HCT116 (cell line): ENCODE data around the gene CARD9. TPM values are rescaled to one million over a fixed set of nuclear protein-coding genes. Genes with fewer than 3 reads are reported as not detected.

Experiments used
- ATAC-seq: fragments of 200-7000 bp; cut with Tn5 transposase; 2 replicates; pipeline ENCODE4 v1.9.1; 2020; ENCODE audit warnings: mild to moderate bottlenecking, moderate library complexity
- BruUV-seq: library from RNA; stranded (reverse); fragments of 400-500 nt; replicated peaks from 2 replicates; lab custom pipeline; 2021; lab: Mats Ljungman, UMichigan
- CTCF ChIA-PET: fragments of 300-600 bp; sonication (Branson Sonifier 250); formaldehyde crosslinking; loops from one replicate; lab custom pipeline; 2021; ENCODE audit warnings: antibody characterized with exemption; lab: Charles Lee
- POLR2A ChIA-PET: fragments of 300-600, 350-600 bp; sonication (Branson Sonifier 250); formaldehyde crosslinking; loops from one replicate; lab custom pipeline; 2021; ENCODE audit warnings: antibody characterized with exemption; lab: Charles Lee
- RAD21 ChIA-PET, 2 experiments: fragments of 300-600 bp; sonication (Branson Sonifier 250); formaldehyde crosslinking; loops; one replicate each; lab custom pipeline; 2023; ENCODE audit warnings: low total read pairs in 2 of 2; ENCODE audit not compliant: uncharacterized antibody in 2 of 2, unreplicated experiment in 2 of 2, low non-redundant PET in 1 of 2; lab: Charles Lee
- DNase-seq: peaks from one replicate; pipeline ENCODE4 v3.0.0-alpha.2; 2010; ENCODE audit warnings: low read depth, low spot score
- H2AFZ ChIP-seq: fragments of 200-600 bp; shearing (Covaris generic), sonication (generic); 2 replicates; pipeline ENCODE4 v1.6.1; 2017; ENCODE audit warnings: low read depth, mixed run types, mixed read lengths, antibody characterized with exemption, low read length; ENCODE audit not compliant: poor library complexity, severe bottlenecking
- H3K27ac ChIP-seq: 2 replicates; pipeline ENCODE4 v1.5.1; 2012; ENCODE audit warnings: low read depth, low read length
- H3K27me3 ChIP-seq: fragments of 200-600 bp; sonication (generic); 2 replicates; pipeline ENCODE4 v1.6.1; 2016; ENCODE audit warnings: mixed run types, low read length, mixed read lengths; ENCODE audit not compliant: insufficient read depth
- H3K36me3 ChIP-seq, 2 experiments: fragments of 200-500 bp in 1 of 2; fragments of 200-600 bp in 1 of 2; sonication (Bioruptor generic) in 1 of 2; sonication (generic) in 1 of 2; 2 replicates each; pipeline versions ENCODE4 v1.5.1 to v1.6.1; 2014 to 2016; ENCODE audit warnings: low read length in 2 of 2, inconsistent platforms in 1 of 2, mixed read lengths in 1 of 2, mixed run types in 1 of 2; ENCODE audit not compliant: insufficient read depth in 2 of 2, control insufficient read depth in 1 of 2
- H3K4me1 ChIP-seq, 2 experiments: fragments of 200-600 bp in 1 of 2; sonication (generic) in 1 of 2; 2 replicates each; pipeline versions ENCODE4 v1.5.1 to v1.6.1; 2012 to 2017; ENCODE audit warnings: low read length in 2 of 2, inconsistent platforms in 1 of 2, mild to moderate bottlenecking in 1 of 2, mixed read lengths in 1 of 2, mixed run types in 1 of 2, moderate library complexity in 1 of 2; ENCODE audit not compliant: insufficient read depth in 2 of 2, control insufficient read depth in 1 of 2
- H3K4me2 ChIP-seq: fragments of 200-600 bp; sonication (generic); 2 replicates; pipeline ENCODE4 v1.6.1; 2017; ENCODE audit warnings: mixed run types, low read length, mixed read lengths
- H3K4me3 ChIP-seq, 2 experiments: fragments of 200-600 bp in 1 of 2; sonication (generic) in 1 of 2; replicated peaks in 1 of 2; 2 replicates each; pipeline ENCODE4 v1.5.1; 2011 to 2016; ENCODE audit warnings: low read length in 2 of 2, control low read depth in 1 of 2, low read depth in 1 of 2, mild to moderate bottlenecking in 1 of 2, mixed read lengths in 1 of 2, mixed run types in 1 of 2
- H3K79me2 ChIP-seq: fragments of 200-600 bp; sonication (generic); 2 replicates; pipeline ENCODE4 v1.6.1; 2017; ENCODE audit warnings: mild to moderate bottlenecking, mixed run types, low read length, moderate library complexity, mixed read lengths; ENCODE audit not compliant: insufficient read depth
- H3K9ac ChIP-seq: fragments of 200-600 bp; sonication (generic); 2 replicates; pipeline ENCODE4 v1.6.1; 2016; ENCODE audit warnings: low read length, mixed read lengths
- H3K9me2 ChIP-seq: fragments of 200-600 bp; sonication (generic), shearing (Covaris generic); 2 replicates; pipeline ENCODE4 v1.6.1; 2017; ENCODE audit warnings: mixed run types, mild to moderate bottlenecking, moderate library complexity; ENCODE audit not compliant: insufficient read depth
- H3K9me3 ChIP-seq, 2 experiments: fragments of 200-500 bp in 1 of 2; fragments of 200-600 bp in 1 of 2; sonication (Bioruptor generic) in 1 of 2; sonication (generic) in 1 of 2; 2 replicates each; pipeline ENCODE4 v1.6.1; 2014 to 2017; ENCODE audit warnings: low read length in 2 of 2, mixed read lengths in 2 of 2, inconsistent platforms in 1 of 2, low read depth in 1 of 2, mild to moderate bottlenecking in 1 of 2, mixed run types in 1 of 2, moderate library complexity in 1 of 2; ENCODE audit not compliant: control insufficient read depth in 1 of 2, insufficient read depth in 1 of 2
- H4K20me1 ChIP-seq: fragments of 200-600 bp; sonication (generic), shearing (Covaris generic); 2 replicates; pipeline ENCODE4 v1.6.1; 2017; ENCODE audit warnings: mixed run types, mild to moderate bottlenecking, moderate library complexity; ENCODE audit not compliant: insufficient read depth
- CEBPB ChIP-seq: IDR thresholded peaks from 2 replicates; pipeline ENCODE4 v1.6.1; 2012; ENCODE audit warnings: low read depth
- FOSL1 ChIP-seq: IDR thresholded peaks from 2 replicates; pipeline ENCODE4 v1.6.1; 2012; ENCODE audit warnings: low read depth
- POLR2A ChIP-seq: IDR thresholded peaks from 2 replicates; pipeline ENCODE4 v1.7.0; 2011; ENCODE audit warnings: borderline replicate concordance; ENCODE audit not compliant: insufficient read depth, insufficient read length; ENCODE audit errors: extremely low read depth
- YY1 ChIP-seq: IDR thresholded peaks from 2 replicates; pipeline ENCODE4 v1.6.1; 2011; ENCODE audit warnings: low read length, low read depth, moderate library complexity, mild to moderate bottlenecking; ENCODE audit not compliant: insufficient replicate concordance; ENCODE audit errors: extremely low read depth
- intact Hi-C: fragments of 100-400 bp; cut with micrococcal nuclease; formaldehyde crosslinking; loops from 2 replicates; pipeline ENCODE4 v1.10.0; 2022
- total RNA-seq: library from RNA; stranded (reverse); gene quantifications from one replicate; pipeline ENCODE4 v1.2.1, GENCODE V29; 2021; ENCODE audit not compliant: unreplicated experiment
- TF ChIP-seq, protein P1 (sequence below): IDR thresholded peaks from 2 replicates; pipeline ENCODE4 v1.6.1; 2011; ENCODE audit warnings: mild to moderate bottlenecking, low read length, moderate library complexity; ENCODE audit not compliant: insufficient replicate concordance; ENCODE audit errors: extremely low read depth
- TF ChIP-seq, protein P2 (sequence below), 3 experiments: fragments of 200-600 bp in 1 of 3; sonication (generic) in 1 of 3; IDR thresholded peaks in 2 of 3; conservative IDR thresholded peaks in 1 of 3; 2 replicates each; pipeline ENCODE4 v1.5.1; 2012 to 2017; ENCODE audit warnings: low read depth in 2 of 3, low read length in 2 of 3, antibody characterized with exemption in 1 of 3, borderline replicate concordance in 1 of 3, control low read depth in 1 of 3, mild to moderate bottlenecking in 1 of 3, mixed read lengths in 1 of 3, mixed run types in 1 of 3, moderate library complexity in 1 of 3; ENCODE audit not compliant: insufficient read depth in 1 of 3

CARD9 gene
- total RNA-seq, 1 experiment from 2014 or later: 1.2 TPM

DNA sequence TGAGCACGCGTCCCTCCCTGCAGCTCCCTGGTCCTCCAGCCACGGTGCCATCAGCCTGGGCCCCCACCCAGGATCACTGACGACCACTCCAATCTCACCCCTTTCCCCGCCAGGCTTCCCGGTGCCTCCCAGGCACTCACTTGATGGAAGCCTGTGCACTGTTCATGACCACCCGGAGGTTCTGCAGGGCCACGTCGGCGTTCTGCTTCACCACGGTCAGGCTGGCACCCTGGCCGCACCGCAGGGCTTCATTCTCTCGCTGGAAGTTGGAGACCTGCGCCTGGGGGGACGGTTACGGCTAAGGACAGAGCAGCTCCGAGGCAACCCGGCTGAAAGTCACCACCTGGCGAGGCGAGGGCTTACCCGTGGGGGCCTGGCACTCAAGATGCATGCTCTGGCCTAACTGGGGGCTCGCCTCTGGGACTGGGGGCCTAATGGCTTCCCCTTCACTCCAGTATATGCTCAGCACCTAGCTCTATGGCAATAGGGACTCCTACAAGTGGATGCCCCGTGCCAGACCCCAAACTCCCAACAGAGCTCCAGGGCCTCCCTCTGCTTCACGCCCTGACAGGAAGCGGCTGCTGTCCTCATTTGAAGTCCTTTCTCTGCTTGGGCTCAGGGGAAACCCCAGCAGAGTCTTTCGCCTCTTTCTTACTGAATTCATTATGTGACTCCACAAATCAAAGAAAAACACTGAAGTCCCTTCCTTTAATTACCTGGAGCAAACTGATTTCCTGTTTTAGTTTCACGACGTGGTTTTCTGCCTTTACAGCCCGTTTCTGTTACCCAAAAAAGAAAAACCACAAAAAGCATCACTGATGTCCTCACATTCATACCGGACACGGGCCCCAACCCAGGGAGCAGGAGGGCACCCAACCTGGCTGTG lies 30.7 kb upstream of the CARD9 start:
- no peaks in the 10 kb centered on the region for H3K27me3 ChIP-seq
- H3K9ac ChIP-seq: no peak overlapping the region
- H2AFZ ChIP-seq: no peak overlapping the region
- H4K20me1 ChIP-seq: no peaks in the 10 kb centered on the region
- H3K79me2 ChIP-seq: peaks cover 34% of the 10 kb centered on the region
- DNase-seq (no peak), ATAC-seq (no peak)
- H3K4me1 ChIP-seq: peaks cover 4 to 14% of the 10 kb centered on the region in 2 experiments; a peak in 3 of 4 replicates
- CTCF ChIA-PET: interaction anchor here (0.9 kb wide), 1 partner anchor 228 kb away, joined by 6 read pairs; no protein-coding TSS in a partner anchor
- H3K36me3 ChIP-seq: peaks cover 32 to 39% of the 10 kb centered on the region in 2 experiments; a peak in 3 of 4 replicates
- no peaks in the 10 kb centered on the region for H3K9me2 ChIP-seq
- RAD21 ChIA-PET: no interaction called here
- H3K9me3 ChIP-seq: no peaks in the 10 kb centered on the region
- no peak for TF ChIP-seq FOSL1
- TF ChIP-seq, protein P1, sequence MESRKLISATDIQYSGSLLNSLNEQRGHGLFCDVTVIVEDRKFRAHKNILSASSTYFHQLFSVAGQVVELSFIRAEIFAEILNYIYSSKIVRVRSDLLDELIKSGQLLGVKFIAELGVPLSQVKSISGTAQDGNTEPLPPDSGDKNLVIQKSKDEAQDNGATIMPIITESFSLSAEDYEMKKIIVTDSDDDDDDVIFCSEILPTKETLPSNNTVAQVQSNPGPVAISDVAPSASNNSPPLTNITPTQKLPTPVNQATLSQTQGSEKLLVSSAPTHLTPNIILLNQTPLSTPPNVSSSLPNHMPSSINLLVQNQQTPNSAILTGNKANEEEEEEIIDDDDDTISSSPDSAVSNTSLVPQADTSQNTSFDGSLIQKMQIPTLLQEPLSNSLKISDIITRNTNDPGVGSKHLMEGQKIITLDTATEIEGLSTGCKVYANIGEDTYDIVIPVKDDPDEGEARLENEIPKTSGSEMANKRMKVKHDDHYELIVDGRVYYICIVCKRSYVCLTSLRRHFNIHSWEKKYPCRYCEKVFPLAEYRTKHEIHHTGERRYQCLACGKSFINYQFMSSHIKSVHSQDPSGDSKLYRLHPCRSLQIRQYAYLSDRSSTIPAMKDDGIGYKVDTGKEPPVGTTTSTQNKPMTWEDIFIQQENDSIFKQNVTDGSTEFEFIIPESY: no peak
- TF ChIP-seq CEBPB: no peak
- TF ChIP-seq, protein P2, sequence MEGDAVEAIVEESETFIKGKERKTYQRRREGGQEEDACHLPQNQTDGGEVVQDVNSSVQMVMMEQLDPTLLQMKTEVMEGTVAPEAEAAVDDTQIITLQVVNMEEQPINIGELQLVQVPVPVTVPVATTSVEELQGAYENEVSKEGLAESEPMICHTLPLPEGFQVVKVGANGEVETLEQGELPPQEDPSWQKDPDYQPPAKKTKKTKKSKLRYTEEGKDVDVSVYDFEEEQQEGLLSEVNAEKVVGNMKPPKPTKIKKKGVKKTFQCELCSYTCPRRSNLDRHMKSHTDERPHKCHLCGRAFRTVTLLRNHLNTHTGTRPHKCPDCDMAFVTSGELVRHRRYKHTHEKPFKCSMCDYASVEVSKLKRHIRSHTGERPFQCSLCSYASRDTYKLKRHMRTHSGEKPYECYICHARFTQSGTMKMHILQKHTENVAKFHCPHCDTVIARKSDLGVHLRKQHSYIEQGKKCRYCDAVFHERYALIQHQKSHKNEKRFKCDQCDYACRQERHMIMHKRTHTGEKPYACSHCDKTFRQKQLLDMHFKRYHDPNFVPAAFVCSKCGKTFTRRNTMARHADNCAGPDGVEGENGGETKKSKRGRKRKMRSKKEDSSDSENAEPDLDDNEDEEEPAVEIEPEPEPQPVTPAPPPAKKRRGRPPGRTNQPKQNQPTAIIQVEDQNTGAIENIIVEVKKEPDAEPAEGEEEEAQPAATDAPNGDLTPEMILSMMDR (IDR thresholded peaks at IDR 0.05 in 2 of 3, conservative IDR thresholded peaks at IDR 0.05 in 1 of 3; ENCODE audit: borderline replicate concordance in 1 of 3, insufficient read depth in 1 of 3, low read depth in 2 of 3, low read length in 2 of 3): no peak
- TF ChIP-seq YY1: no peak
- no peak for TF ChIP-seq POLR2A
- POLR2A ChIA-PET: no interaction called here
- no TSS peak for BruUV-seq
- no peak overlapping the region for H3K4me3 ChIP-seq
- intact Hi-C loops: no loop called here
- no peak overlapping the region for H3K4me2 ChIP-seq
- H3K27ac ChIP-seq: no peak overlapping the region
